ENCODE data around the gene ASXL2.

ASXL2 gene

GRCh38 chr2:25797620-25798488 is 80.4 kb downstream of the ASXL2 start:
- no peak for DNase-seq

- DNase-seq = no peak
These were observed 83.6 kb downstream of the ASXL2 start for GRCh38 chr2:25794544-25795276.

- DNase-seq = no peak
These were observed 88.1 kb downstream of the ASXL2 start for GRCh38 chr2:25790074-25790790.

- DNase-seq = no peak
These were observed 89.8 kb downstream of the ASXL2 start for GRCh38 chr2:25788457-25788856.

- no peak for DNase-seq
These were observed 91.3 kb downstream of the ASXL2 start for GRCh38 chr2:25787020-25787419.

GRCh38 chr2:25784404-25784803 is 93.9 kb downstream of the ASXL2 start:
- DNase-seq = no peak

GRCh38 chr2:25777077-25777476 is 101.2 kb downstream of the ASXL2 start:
- DNase-seq = no peak

GRCh38 chr2:25772078-25772477 is 106.2 kb downstream of the ASXL2 start:
- DNase-seq = no peak

GRCh38 chr2:25763575-25763974 is 114.7 kb downstream of the ASXL2 start:
- no peak for DNase-seq

- no peak for DNase-seq
These were observed 118.0 kb downstream of the ASXL2 start for GRCh38 chr2:25760297-25760696.

- DNase-seq = no peak
These were observed 119.9 kb downstream of the ASXL2 start for GRCh38 chr2:25758348-25758747.

- DNase-seq = no peak
These were observed 120.4 kb downstream of the ASXL2 start for GRCh38 chr2:25757906-25758305.

GRCh38 chr2:25756536-25756935 is 121.8 kb downstream of the ASXL2 start:
- DNase-seq = no peak

- DNase-seq = no peak
These were observed 128.6 kb downstream of the ASXL2 start for GRCh38 chr2:25749676-25750075.

- DNase-seq = no peak
These were observed 134.2 kb downstream of the ASXL2 start for GRCh38 chr2:25744055-25744454.

GRCh38 chr2:25743132-25743830 is 135.0 kb downstream of the ASXL2 start:
- DNase-seq = no peak

- no peak for DNase-seq
These were observed 135.8 kb downstream of the ASXL2 start for GRCh38 chr2:25742501-25742900.

GRCh38 chr2:25740810-25741381 is 137.4 kb downstream of the ASXL2 start:
- DNase-seq = no peak

- DNase-seq = no peak
These were observed 139.6 kb downstream of the ASXL2 start for GRCh38 chr2:25738383-25739343.

GRCh38 chr2:25736899-25737515 is 141.3 kb downstream of the ASXL2 start:
- no peak for DNase-seq

- no peak for DNase-seq
These were observed 142.5 kb downstream of the ASXL2 start for GRCh38 chr2:25735835-25736234.

All from GOT3 (cell line).